Testis (tissue), 3 donors: ENCODE measurements around the gene ARVCF. TPM values are rescaled to one million over a fixed set of nuclear protein-coding genes. Genes with fewer than 3 reads are reported as not detected.

Experiments used
- DNase-seq: peaks from one replicate; pipeline ENCODE4 v3.0.0-alpha.2; 2019
- H3K27ac ChIP-seq, 2 donors: fragments of 200-600 bp; sonication (generic); one replicate each; pipeline ENCODE4 v1.5.1; 2019
- H3K27me3 ChIP-seq: fragments of 200-600 bp; sonication (generic); one replicate; pipeline ENCODE4 v1.5.1; 2019
- H3K36me3 ChIP-seq: fragments of 200-600 bp; sonication (generic); one replicate; pipeline ENCODE4 v1.5.1; 2017; ENCODE audit warnings: low read depth; ENCODE audit errors: missing control alignments
- H3K4me1 ChIP-seq: fragments of 200-600 bp; sonication (generic); one replicate; pipeline ENCODE4 v1.5.1; 2019
- H3K4me3 ChIP-seq, 2 donors: fragments of 200-600 bp; sonication (generic); one replicate each; pipeline ENCODE4 v1.5.1; 2017 to 2019
- H3K9me3 ChIP-seq: fragments of 200-600 bp; sonication (generic); one replicate; pipeline ENCODE4 v1.5.1; 2017
- CTCF ChIP-seq, 3 experiments: fragments of 450-650 bp in 2 of 3; fragments of 200-600 bp in 1 of 3; sonication (generic) in 1 of 3; IDR thresholded peaks; one replicate each; pipeline ENCODE4 v1.5.1; 2016 to 2019; ENCODE audit warnings: antibody characterized with exemption in 3 of 3, mild to moderate bottlenecking in 2 of 3, moderate library complexity in 1 of 3
- POLR2A ChIP-seq: fragments of 450-650 bp; IDR thresholded peaks from one replicate; pipeline ENCODE4 v1.6.1; 2017; ENCODE audit warnings: antibody characterized with exemption, mild to moderate bottlenecking, moderate library complexity
- WGBS, 2 donors: methylation state at CpG; one replicate each; pipeline ENCODE4 v1.1.5; 2018; 5-methylcytosine and 5-hydroxymethylcytosine counted together
- intact Hi-C: fragments of 100-400 bp; cut with DNase I; formaldehyde crosslinking; loops from one replicate; pipeline ENCODE4 v1.15.1; 2023; ENCODE audit warnings: low total_unique reads
- polyA plus RNA-seq: library from polyadenylated mRNA; stranded (reverse); fragments of 350-450 nt; fragmentation: Illumina TruSeq; extraction: RNeasy Lipid Tissue Mini Kit (QIAGEN cat#74804); gene quantifications from one replicate; pipeline ENCODE4 v1.2.3, GENCODE V29; 2014; ENCODE audit warnings: low read depth, low replicate concordance; ENCODE audit not compliant: insufficient read depth
- total RNA-seq, 2 donors: library from RNA; depleted of rRNA; stranded (reverse); fragments of >200 nt; gene quantifications; one replicate each; pipeline ENCODE4 v1.2.3, GENCODE V29; 2016

The ARVCF gene
- total and polyA plus RNA-seq, 3 donors from 2014 or later = 21.1 to 57.7 (median 43.2) TPM

- Histone ChIP-seq H3K4me1 (no peaks in the 10 kb centered on the region), H3K4me3 (no peak overlapping the region), H3K27me3 (no peaks in the 10 kb centered on the region), H3K27ac (no peak overlapping the region), H3K36me3 (no peaks in the 10 kb centered on the region), H3K9me3 (no peaks in the 10 kb centered on the region)
- TF ChIP-seq CTCF (IDR thresholded peaks at IDR 0.05) = no peak
- TF ChIP-seq POLR2A = no peak
- 82 to 84% methylated on average over 12 of the region's 13 CpGs for WGBS, 2 donors
- no peak for DNase-seq
- intact Hi-C loops = loop anchor here (5.0 kb wide), 1 partner anchor 37 kb away; no protein-coding TSS in a partner anchor
These were observed 41.5 kb downstream of the ARVCF start for GRCh38 chr22:19974935-19975706.

- WGBS, 2 donors = 37 to 51% methylated on average over 9 to 11 of the region's 11 CpGs
- peak; percentile 81 for DNase-seq
- Histone ChIP-seq H3K36me3 (no peaks in the 10 kb centered on the region), H3K9me3 (no peaks in the 10 kb centered on the region), H3K4me3 (no peak overlapping the region), H3K4me1 (no peaks in the 10 kb centered on the region), H3K27ac (no peak overlapping the region), H3K27me3 (no peaks in the 10 kb centered on the region)
- TF ChIP-seq CTCF (IDR thresholded peaks at IDR 0.05) (no peak), POLR2A (no peak)
- intact Hi-C loops = loop anchor here (5.0 kb wide), 1 partner anchor 38 kb away; no protein-coding TSS in a partner anchor
These were observed 42.3 kb downstream of the ARVCF start for GRCh38 chr22:19974268-19974861.

GRCh38 chr22:19973551-19974267 lies 42.9 kb downstream of the ARVCF start:
- Histone ChIP-seq H3K4me3 (peak overlapping the region in 1 of 2 donors; percentile 17), H3K27me3 (no peaks in the 10 kb centered on the region), H3K4me1 (no peaks in the 10 kb centered on the region), H3K9me3 (no peaks in the 10 kb centered on the region), H3K27ac (no peak overlapping the region), H3K36me3 (no peaks in the 10 kb centered on the region)
- intact Hi-C loops = loop anchor here (5.0 kb wide), 1 partner anchor 39 kb away; no protein-coding TSS in a partner anchor
- DNase-seq = no peak
- TF ChIP-seq POLR2A = no peak
- no peak for TF ChIP-seq CTCF (IDR thresholded peaks at IDR 0.05)
- 65 to 80% methylated on average over 32 to 46 of the region's 46 CpGs for whole genome bisulfite sequencing, 2 donors

DNA sequence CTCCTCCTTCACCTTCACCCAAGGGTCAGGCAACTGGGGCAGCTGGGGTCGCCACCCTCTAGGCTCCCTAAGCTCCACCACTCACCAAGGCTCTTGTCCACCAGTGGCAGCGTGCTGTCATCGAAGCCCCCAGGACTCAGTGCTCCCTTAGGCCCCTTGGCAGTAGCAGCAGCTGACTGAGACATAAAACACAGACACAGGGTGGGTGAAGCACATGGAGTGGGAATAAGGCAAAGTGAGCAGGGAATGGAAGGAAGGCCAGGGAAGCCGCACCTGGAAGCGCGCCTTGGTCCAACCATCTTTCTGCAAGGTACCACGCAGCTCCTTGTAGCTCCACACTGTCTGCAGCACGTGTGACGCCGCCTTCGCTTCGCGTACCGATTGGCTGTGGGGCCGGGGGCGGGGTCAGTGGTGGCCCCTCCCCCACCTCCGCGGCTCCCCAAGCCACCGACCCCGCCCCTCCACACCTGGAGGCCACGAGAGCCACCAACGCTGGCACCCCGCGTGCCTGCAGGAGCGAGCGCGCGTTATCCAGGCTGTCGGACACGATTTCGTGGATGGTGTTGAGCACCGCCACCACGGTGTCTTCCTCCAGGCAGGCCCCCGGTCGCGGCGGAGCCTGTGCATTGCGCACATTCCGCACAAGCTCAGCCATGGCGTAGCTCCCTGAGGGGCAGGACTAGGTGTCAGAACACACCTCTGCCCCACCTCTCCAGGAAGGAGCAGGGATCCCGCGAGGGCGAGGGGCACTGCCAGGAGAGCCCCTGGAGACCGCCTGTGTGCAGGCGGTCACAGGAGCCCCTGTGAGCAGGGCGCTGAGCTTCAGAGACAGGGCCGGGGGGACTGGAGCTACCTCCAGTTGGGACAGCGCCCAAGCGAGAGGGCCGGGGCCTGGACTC lies 43.7 kb downstream of the ARVCF start:
- intact Hi-C loops = loop anchor here (5.0 kb wide), 1 partner anchor 39 kb away; no protein-coding TSS in a partner anchor
- H3K4me3 ChIP-seq = peak overlapping the region in 1 of 2 donors; percentile 17
- H3K27me3 ChIP-seq = no peaks in the 10 kb centered on the region
- no peaks in the 10 kb centered on the region for H3K36me3 ChIP-seq
- no peak for TF ChIP-seq POLR2A
- no peak for TF ChIP-seq CTCF (IDR thresholded peaks at IDR 0.05)
- DNase-seq = peak; percentile 61
- H3K9me3 ChIP-seq = no peaks in the 10 kb centered on the region
- H3K4me1 ChIP-seq = no peaks in the 10 kb centered on the region
- no peak overlapping the region for H3K27ac ChIP-seq
- 65 to 81% methylated on average over 10 to 50 of the region's 50 CpGs for WGBS, 2 donors
